DND-41 (cell line): Measurements from ENCODE around the gene TUBB8.

Experiments
- CTCF ChIP-seq: IDR thresholded peaks from 2 replicates; pipeline ENCODE4 v1.5.1; 2012; ENCODE audit warnings: borderline replicate concordance, low read length, moderate library complexity, mild to moderate bottlenecking; ENCODE audit not compliant: poor library complexity, severe bottlenecking; ENCODE audit errors: extremely low read depth
- EZH2 ChIP-seq: IDR thresholded peaks from 3 replicates; pipeline ENCODE4 v1.6.1; 2012; ENCODE audit warnings: borderline replicate concordance, low read depth, mild to moderate bottlenecking, moderate library complexity, low read length, inconsistent platforms; ENCODE audit not compliant: severe bottlenecking

- TF ChIP-seq CTCF (no peak), EZH2 (no peak)
Observed at GRCh38 chr10:78556-78955, 29.5 kb upstream of the TUBB8 start.
